HG03378 (cell line): ENCODE measurements around the gene TNIK.
"Not testable (repeated sequence)": the region's sequence is repeated elsewhere in the genome, so short reads cannot be mapped to it uniquely, and the experiment has no call there.

Source experiments
- ATAC-seq: cut with Tn5 transposase; IDR thresholded peaks from one replicate; pipeline ENCODE4 v1.9.1; 2021; ENCODE audit warnings: mild to moderate bottlenecking, moderate library complexity; ENCODE audit not compliant: unreplicated experiment

The TNIK gene

GRCh38 chr3:171290680-171291079 is 169.5 kb downstream of the TNIK start:
- no peak for ATAC-seq

- ATAC-seq: no peak
Measured at GRCh38 chr3:171289291-171289690, 170.9 kb downstream of the TNIK start.

GRCh38 chr3:171287761-171288160 is 172.4 kb downstream of the TNIK start:
- not testable (repeated sequence) for ATAC-seq

GRCh38 chr3:171286580-171287249 is 173.5 kb downstream of the TNIK start:
- peak; percentile 44 for ATAC-seq

GRCh38 chr3:171285287-171285686 is 174.9 kb downstream of the TNIK start:
- peak; percentile 51 for ATAC-seq

- ATAC-seq: peak; percentile 51
Measured at GRCh38 chr3:171284308-171285075, 175.7 kb downstream of the TNIK start.

- no peak for ATAC-seq
Measured at GRCh38 chr3:171283848-171284222, 176.4 kb downstream of the TNIK start.

- ATAC-seq: no peak
Measured at GRCh38 chr3:171283183-171283847, 176.9 kb downstream of the TNIK start.

GRCh38 chr3:171282041-171282440 is 178.2 kb downstream of the TNIK start:
- no peak for ATAC-seq

- ATAC-seq: no peak
Measured at GRCh38 chr3:171281256-171281992, 178.8 kb downstream of the TNIK start.

- no peak for ATAC-seq
Measured at GRCh38 chr3:171279972-171280371, 180.2 kb downstream of the TNIK start.

GRCh38 chr3:171278299-171278590 is 182.0 kb downstream of the TNIK start:
- no peak for ATAC-seq

GRCh38 chr3:171277456-171278298 is 182.5 kb downstream of the TNIK start:
- ATAC-seq: no peak

- ATAC-seq: no peak
Measured at GRCh38 chr3:171276923-171277322, 183.3 kb downstream of the TNIK start.

- ATAC-seq: no peak
Measured at GRCh38 chr3:171274222-171274621, 186.0 kb downstream of the TNIK start.

- no peak for ATAC-seq
Measured at GRCh38 chr3:171270541-171270940, 189.7 kb downstream of the TNIK start.

GRCh38 chr3:171269542-171269941 is 190.7 kb downstream of the TNIK start:
- peak; percentile 44 for ATAC-seq

- ATAC-seq: no peak
Measured at GRCh38 chr3:171268677-171269076, 191.5 kb downstream of the TNIK start.

- no peak for ATAC-seq
Measured at GRCh38 chr3:171267104-171267503, 193.1 kb downstream of the TNIK start.

GRCh38 chr3:171266740-171267073 is 193.5 kb downstream of the TNIK start:
- no peak for ATAC-seq
